Fibroblast of the aortic adventitia (primary cell): ENCODE measurements around the gene KATNA1. TPM values are rescaled to one million over a fixed set of nuclear protein-coding genes. Genes with fewer than 3 reads are reported as not detected.
A peak's percentile ranks its signal among the peaks of the same experiment; 100 is the strongest.

Experiments
- DNase-seq: peaks from one replicate; pipeline ENCODE4 v3.0.0-alpha.2; 2010; ENCODE audit warnings: low read depth
- H3K4me3 ChIP-seq: 2 replicates; pipeline ENCODE4 v1.5.1; 2011; ENCODE audit warnings: low read depth, mild to moderate bottlenecking, control low read depth, low read length, moderate library complexity
- total RNA-seq: library from RNA; depleted of rRNA; stranded (reverse); fragments of >200 nt; gene quantifications from 2 replicates; pipeline ENCODE4 v1.2.3, GENCODE V29; 2012; ENCODE audit warnings: low replicate concordance
- TF ChIP-seq, protein P1 (sequence below): IDR thresholded peaks from 2 replicates; pipeline ENCODE4 v1.5.1; 2011; ENCODE audit warnings: mild to moderate bottlenecking, low read length, control low read depth, inconsistent platforms; ENCODE audit not compliant: insufficient read depth

Gene KATNA1
- total RNA-seq, 1 donor = 26.7 TPM

DNA sequence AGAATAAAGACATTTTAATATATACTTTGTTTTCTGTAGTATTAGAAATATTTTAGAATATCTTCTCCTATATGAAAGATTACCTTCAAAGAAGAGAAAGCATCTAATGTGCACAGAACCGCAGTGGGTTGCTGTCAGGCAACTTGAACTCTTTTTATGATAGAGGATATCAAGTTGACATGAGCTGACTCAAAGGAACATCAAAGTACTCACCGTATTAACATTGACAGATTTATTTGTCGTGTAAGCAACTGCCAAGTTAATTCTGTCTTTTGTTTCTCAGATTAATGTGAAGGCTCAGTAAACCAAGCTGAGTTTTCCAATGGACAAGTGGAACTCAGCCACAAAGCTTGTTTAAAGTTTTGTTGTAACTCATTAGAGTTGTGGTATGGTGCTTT lies 84.6 kb downstream of the KATNA1 start:
- TF ChIP-seq, protein P1, sequence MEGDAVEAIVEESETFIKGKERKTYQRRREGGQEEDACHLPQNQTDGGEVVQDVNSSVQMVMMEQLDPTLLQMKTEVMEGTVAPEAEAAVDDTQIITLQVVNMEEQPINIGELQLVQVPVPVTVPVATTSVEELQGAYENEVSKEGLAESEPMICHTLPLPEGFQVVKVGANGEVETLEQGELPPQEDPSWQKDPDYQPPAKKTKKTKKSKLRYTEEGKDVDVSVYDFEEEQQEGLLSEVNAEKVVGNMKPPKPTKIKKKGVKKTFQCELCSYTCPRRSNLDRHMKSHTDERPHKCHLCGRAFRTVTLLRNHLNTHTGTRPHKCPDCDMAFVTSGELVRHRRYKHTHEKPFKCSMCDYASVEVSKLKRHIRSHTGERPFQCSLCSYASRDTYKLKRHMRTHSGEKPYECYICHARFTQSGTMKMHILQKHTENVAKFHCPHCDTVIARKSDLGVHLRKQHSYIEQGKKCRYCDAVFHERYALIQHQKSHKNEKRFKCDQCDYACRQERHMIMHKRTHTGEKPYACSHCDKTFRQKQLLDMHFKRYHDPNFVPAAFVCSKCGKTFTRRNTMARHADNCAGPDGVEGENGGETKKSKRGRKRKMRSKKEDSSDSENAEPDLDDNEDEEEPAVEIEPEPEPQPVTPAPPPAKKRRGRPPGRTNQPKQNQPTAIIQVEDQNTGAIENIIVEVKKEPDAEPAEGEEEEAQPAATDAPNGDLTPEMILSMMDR = no peak
- DNase-seq = no peak
- no peak overlapping the region for H3K4me3 ChIP-seq

DNA sequence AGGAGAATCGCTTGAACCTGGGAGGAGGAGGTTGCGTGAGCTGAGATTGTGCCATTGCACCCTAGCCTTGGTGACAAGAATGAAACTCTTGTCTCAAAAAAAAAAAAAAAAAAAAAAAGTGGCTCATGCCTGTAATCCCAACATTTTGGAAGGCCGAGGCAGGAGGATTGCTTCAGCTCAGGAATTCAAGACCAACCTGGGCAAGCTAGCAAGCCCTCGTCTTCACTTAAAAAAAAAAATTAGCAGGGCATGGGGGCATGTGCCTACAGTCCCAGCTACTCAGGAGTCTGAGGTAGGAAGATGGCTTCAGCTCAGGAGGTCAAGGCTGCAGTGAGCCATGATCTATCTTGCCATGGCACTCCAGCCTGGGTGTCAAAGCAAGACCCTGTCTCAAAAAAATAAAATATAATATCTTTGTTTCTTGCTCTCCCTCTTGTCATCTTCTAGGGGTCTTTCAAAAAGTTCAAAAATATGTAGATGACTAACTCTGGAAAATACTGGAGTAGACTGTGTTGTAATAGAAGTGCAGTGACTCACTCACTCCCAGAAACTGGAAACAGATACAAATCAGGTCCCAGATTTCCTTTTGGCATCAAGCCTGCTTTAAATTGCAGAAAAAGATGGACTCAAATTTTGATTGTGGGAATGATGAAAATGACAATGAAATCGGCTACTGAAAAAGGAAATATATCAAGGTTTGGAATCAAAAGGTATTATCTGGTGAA lies 85.1 kb downstream of the KATNA1 start:
- TF ChIP-seq, protein P1 = no peak
- H3K4me3 ChIP-seq = no peak overlapping the region
- peak; percentile 88 for DNase-seq

- no peak overlapping the region for H3K4me3 ChIP-seq
- TF ChIP-seq, protein P1 = peak; percentile 67
- no peak for DNase-seq
These were observed 87.8 kb downstream of the KATNA1 start for GRCh38 chr6:149560736-149561135.

- no peak overlapping the region for H3K4me3 ChIP-seq
- TF ChIP-seq, protein P1 = no peak
- no peak for DNase-seq
These were observed 89.1 kb downstream of the KATNA1 start for GRCh38 chr6:149559389-149559788.

- no peak for DNase-seq
- TF ChIP-seq, protein P1 = no peak
- H3K4me3 ChIP-seq = no peak overlapping the region
These were observed 90.5 kb downstream of the KATNA1 start for GRCh38 chr6:149558029-149558428.

GRCh38 chr6:149551920-149552319 lies 96.6 kb downstream of the KATNA1 start:
- no peak for DNase-seq
- TF ChIP-seq, protein P1 = no peak
- no peak overlapping the region for H3K4me3 ChIP-seq
